ENCODE results near the gene UGT1A5. TPM values are rescaled to one million over a fixed set of nuclear protein-coding genes. Genes with fewer than 3 reads are reported as not detected.

Gene UGT1A5
- total and polyA plus RNA-seq, 2 of the 4 experiments (the other 2 are of a cell fraction): not detected

GRCh38 chr2:233754872-233755611, 42.3 kb downstream of the UGT1A5 start:
- H2BK5ac ChIP-seq (ENCODE audit: low read depth, low read length, poor library complexity, severe bottlenecking): no peak overlapping the region
- ATAC-seq (ENCODE audit: low read depth): no peak
- no peak overlapping the region for H2AK5ac ChIP-seq (ENCODE audit: low read depth, low read length)
- in situ Hi-C loops (cut with MboI; ENCODE audit: low sequenced_read_pairs): no loop called here
- no peaks in the 10 kb centered on the region for H3K27me3 ChIP-seq (ENCODE audit: control insufficient read depth, insufficient read depth, low read length)
- H3K4me3 ChIP-seq (ENCODE audit: insufficient read depth, low read depth, low read length): no peak overlapping the region
- H4K5ac ChIP-seq (ENCODE audit: low read depth, low read length): no peak overlapping the region
- TF ChIP-seq FOS (IDR thresholded peaks at IDR 0.05; ENCODE audit: low read depth, low read length) (no peak), CTCF (conservative IDR thresholded peaks at IDR 0.05; ENCODE audit: low read depth, low read length) (no peak), CEBPB (IDR thresholded peaks at IDR 0.05; ENCODE audit: low read depth, low read length) (no peak), ELK1 (IDR thresholded peaks at IDR 0.05; ENCODE audit: borderline replicate concordance, low read depth, low read length) (no peak), MXI1 (IDR thresholded peaks at IDR 0.05; ENCODE audit: borderline replicate concordance, low read depth, low read length) (no peak), NFE2L2 (IDR thresholded peaks at IDR 0.05; ENCODE audit: low read depth, low read length) (no peak), SMC3 (IDR thresholded peaks at IDR 0.05; ENCODE audit: low read depth, low read length) (no peak), MAZ (IDR thresholded peaks at IDR 0.05; ENCODE audit: borderline replicate concordance, low read depth, low read length) (no peak), RFX5 (IDR thresholded peaks at IDR 0.05; ENCODE audit: low read depth, low read length) (no peak), BHLHE40 (IDR thresholded peaks at IDR 0.05; ENCODE audit: low read depth, low read length) (no peak), USF2 (IDR thresholded peaks at IDR 0.05; ENCODE audit: low read depth, low read length) (no peak)
- POLR2A ChIA-PET (ENCODE audit: unreplicated experiment): no interaction called here
- H3K9ac ChIP-seq (ENCODE audit: low read depth, low read length): no peak overlapping the region
- WGBS, 2 experiments (ENCODE audit: extremely low coverage in 2 of 2, insufficient read length in 1 of 2): 88% methylated on average over 29 of the region's 44 CpGs; no CpG with 5 or more reads in 1 of the 2 experiments
- H4K20me1 ChIP-seq (ENCODE audit: insufficient read depth, low read length): no peaks in the 10 kb centered on the region
- no peak overlapping the region for H3K4me2 ChIP-seq (ENCODE audit: low read depth, low read length)
- DNase-seq: no peak
- no peaks in the 10 kb centered on the region for H3K9me1 ChIP-seq (ENCODE audit: insufficient read depth, low read length)
- H4K91ac ChIP-seq (ENCODE audit: insufficient read depth, low read depth, low read length): no peak overlapping the region
- no TSS peak for BruUV-seq (replicated peaks)
- no peak overlapping the region for H3K4ac ChIP-seq (ENCODE audit: low read depth, low read length)
- H3K14ac ChIP-seq (replicated peaks; ENCODE audit: low read depth, low read length): no peak overlapping the region
- H2BK120ac ChIP-seq (ENCODE audit: low read depth, low read length): no peak overlapping the region
- peaks cover 4% of the 10 kb centered on the region; the same call in 1 of the 2 replicates for H3K9me3 ChIP-seq (ENCODE audit: control insufficient read depth, insufficient read depth, low read length)
- H3K23ac ChIP-seq (ENCODE audit: low read depth, low read length): no peak overlapping the region
- no peak overlapping the region for H2AK9ac ChIP-seq (replicated peaks; ENCODE audit: low read depth, low read length, poor library complexity)
- H3K79me1 ChIP-seq (ENCODE audit: low read depth in 1 of 2, low read length in 2 of 2): no peaks in the 10 kb centered on the region
- intact Hi-C loops (cut with micrococcal nuclease): no loop called here
- no peak overlapping the region for H3K18ac ChIP-seq (ENCODE audit: low read depth, low read length)
- peaks cover 2% of the 10 kb centered on the region; the same call in 1 of the 2 replicates for H3K4me1 ChIP-seq (ENCODE audit: control insufficient read depth, insufficient read depth, low read length)
- no peak overlapping the region for H4K8ac ChIP-seq (ENCODE audit: low read depth in 2 of 2, low read length in 2 of 2)
- CTCF ChIA-PET: no interaction called here
- H3K36me3 ChIP-seq (ENCODE audit: control insufficient read depth, insufficient read depth, low read length): no peaks in the 10 kb centered on the region
- no peak overlapping the region for H2BK20ac ChIP-seq (ENCODE audit: low read depth, low read length)
- H3K27ac ChIP-seq (ENCODE audit: insufficient read depth, low read length): no peak overlapping the region
- dilution Hi-C loops (cut with HindIII; ENCODE audit: low sequenced_read_pairs, unreplicated experiment): no loop called here
- H3K56ac ChIP-seq (ENCODE audit: extremely low read depth, insufficient read depth, low read length): no peak overlapping the region
- peak overlapping the region; percentile 32 for H2AFZ ChIP-seq (replicated peaks; ENCODE audit: low read length, poor library complexity)
- no peak overlapping the region for H2BK15ac ChIP-seq (ENCODE audit: low read depth, low read length)
